Measurements from ENCODE around the gene GOLGA1. TPM values are rescaled to one million over a fixed set of nuclear protein-coding genes. Genes with fewer than 3 reads are reported as not detected.

The GOLGA1 gene
- total RNA-seq, 1 donor from 2014 or later: 36.8 TPM

DNA sequence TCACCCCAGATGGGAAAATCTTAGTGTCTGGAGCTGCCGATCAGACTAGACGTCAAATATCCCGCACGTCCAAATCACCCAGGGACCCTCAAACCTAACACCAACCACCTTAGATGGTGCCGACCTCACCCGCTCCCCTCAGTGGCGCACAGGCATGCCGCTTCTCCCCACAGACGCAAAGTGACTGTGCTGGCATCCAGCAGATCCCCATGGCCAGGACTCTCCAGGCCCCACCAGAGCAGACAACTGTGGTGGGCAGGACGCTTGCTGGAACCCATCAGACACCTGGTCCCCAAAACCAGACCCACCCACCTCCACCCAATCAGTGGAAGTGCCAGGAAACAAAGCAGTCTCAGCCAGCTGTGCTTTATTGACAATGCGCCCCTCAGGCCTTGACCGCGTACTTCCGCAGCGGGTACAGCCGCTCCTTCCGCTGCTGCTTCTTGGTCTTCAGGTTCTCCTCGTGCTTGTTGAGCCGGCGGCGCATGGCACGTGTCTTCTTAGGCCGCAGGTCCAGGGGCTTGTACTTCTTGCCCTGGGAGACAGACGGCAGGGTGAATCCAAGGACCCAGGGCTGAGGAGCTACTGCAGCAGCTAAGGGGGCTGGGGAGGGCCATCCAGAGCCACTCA, 83.2 kb downstream of the GOLGA1 start:
- H3K9me3 ChIP-seq: no peaks in the 10 kb centered on the region
- no peaks in the 10 kb centered on the region for H3K27me3 ChIP-seq
- TF ChIP-seq, protein P1, sequence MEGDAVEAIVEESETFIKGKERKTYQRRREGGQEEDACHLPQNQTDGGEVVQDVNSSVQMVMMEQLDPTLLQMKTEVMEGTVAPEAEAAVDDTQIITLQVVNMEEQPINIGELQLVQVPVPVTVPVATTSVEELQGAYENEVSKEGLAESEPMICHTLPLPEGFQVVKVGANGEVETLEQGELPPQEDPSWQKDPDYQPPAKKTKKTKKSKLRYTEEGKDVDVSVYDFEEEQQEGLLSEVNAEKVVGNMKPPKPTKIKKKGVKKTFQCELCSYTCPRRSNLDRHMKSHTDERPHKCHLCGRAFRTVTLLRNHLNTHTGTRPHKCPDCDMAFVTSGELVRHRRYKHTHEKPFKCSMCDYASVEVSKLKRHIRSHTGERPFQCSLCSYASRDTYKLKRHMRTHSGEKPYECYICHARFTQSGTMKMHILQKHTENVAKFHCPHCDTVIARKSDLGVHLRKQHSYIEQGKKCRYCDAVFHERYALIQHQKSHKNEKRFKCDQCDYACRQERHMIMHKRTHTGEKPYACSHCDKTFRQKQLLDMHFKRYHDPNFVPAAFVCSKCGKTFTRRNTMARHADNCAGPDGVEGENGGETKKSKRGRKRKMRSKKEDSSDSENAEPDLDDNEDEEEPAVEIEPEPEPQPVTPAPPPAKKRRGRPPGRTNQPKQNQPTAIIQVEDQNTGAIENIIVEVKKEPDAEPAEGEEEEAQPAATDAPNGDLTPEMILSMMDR (IDR thresholded peaks at IDR 0.05): no peak
- H3K27ac ChIP-seq: no peak overlapping the region
- H3K4me3 ChIP-seq: no peak overlapping the region
- no peak for DNase-seq (ENCODE audit: low spot score in 2 of 2)
- H3K36me3 ChIP-seq: peaks cover 32 to 41% of the 10 kb centered on the region in 2 donors
- intact Hi-C loops (cut with DNase I): loop anchor here (10.0 kb wide), 1 partner anchor 203 kb away; no protein-coding TSS in a partner anchor
- peaks cover 9 to 14% of the 10 kb centered on the region in 2 donors for H3K4me1 ChIP-seq

- no peaks in the 10 kb centered on the region for H3K9me3 ChIP-seq
- H3K27ac ChIP-seq: no peak overlapping the region
- peaks cover 32 to 41% of the 10 kb centered on the region in 2 donors for H3K36me3 ChIP-seq
- TF ChIP-seq, protein P1 (IDR thresholded peaks at IDR 0.05): no peak
- peaks cover 15 to 20% of the 10 kb centered on the region in 2 donors for H3K4me1 ChIP-seq
- no peak for DNase-seq (ENCODE audit: low spot score in 2 of 2)
- H3K27me3 ChIP-seq: no peaks in the 10 kb centered on the region
- intact Hi-C loops (cut with DNase I): loop anchor here (10.0 kb wide), 1 partner anchor 201 kb away; no protein-coding TSS in a partner anchor
- no peak overlapping the region for H3K4me3 ChIP-seq
Observed at GRCh38 chr9:124855944-124856765, 84.7 kb downstream of the GOLGA1 start.

GRCh38 chr9:124855566-124855943, 85.3 kb downstream of the GOLGA1 start:
- no peak for DNase-seq (ENCODE audit: low spot score in 2 of 2)
- H3K4me1 ChIP-seq: peaks cover 10 to 14% of the 10 kb centered on the region in 2 donors
- H3K27ac ChIP-seq: no peak overlapping the region
- no peaks in the 10 kb centered on the region for H3K9me3 ChIP-seq
- H3K36me3 ChIP-seq: peaks cover 32 to 40% of the 10 kb centered on the region in 2 donors
- intact Hi-C loops (cut with DNase I): loop anchor here (10.0 kb wide), 1 partner anchor 201 kb away; no protein-coding TSS in a partner anchor
- H3K4me3 ChIP-seq: no peak overlapping the region
- TF ChIP-seq, protein P1 (IDR thresholded peaks at IDR 0.05): no peak
- no peaks in the 10 kb centered on the region for H3K27me3 ChIP-seq

- DNase-seq (ENCODE audit: low spot score in 2 of 2): no peak
- H3K36me3 ChIP-seq: peaks cover 26 to 32% of the 10 kb centered on the region in 2 donors
- no peak overlapping the region for H3K4me3 ChIP-seq
- H3K27ac ChIP-seq: no peak overlapping the region
- intact Hi-C loops (cut with DNase I): loop anchor here (10.0 kb wide), 1 partner anchor 200 kb away; no protein-coding TSS in a partner anchor
- no peaks in the 10 kb centered on the region for H3K27me3 ChIP-seq
- TF ChIP-seq, protein P1 (IDR thresholded peaks at IDR 0.05): no peak
- no peaks in the 10 kb centered on the region for H3K9me3 ChIP-seq
- H3K4me1 ChIP-seq: peaks cover 7 to 11% of the 10 kb centered on the region in 2 donors
Observed at GRCh38 chr9:124854822-124855221, 86.1 kb downstream of the GOLGA1 start.

GRCh38 chr9:124854161-124854560, 86.7 kb downstream of the GOLGA1 start:
- H3K4me1 ChIP-seq: peaks cover 7 to 11% of the 10 kb centered on the region in 2 donors
- peak overlapping the region in 1 of 2 donors; percentile 28 for H3K27ac ChIP-seq
- H3K4me3 ChIP-seq: no peak overlapping the region
- no peak for DNase-seq (ENCODE audit: low spot score in 2 of 2)
- intact Hi-C loops (cut with DNase I): loop anchor here (10.0 kb wide), 1 partner anchor 199 kb away; no protein-coding TSS in a partner anchor
- no peaks in the 10 kb centered on the region for H3K27me3 ChIP-seq
- TF ChIP-seq, protein P1 (IDR thresholded peaks at IDR 0.05): no peak
- H3K9me3 ChIP-seq: no peaks in the 10 kb centered on the region
- H3K36me3 ChIP-seq: peaks cover 20 to 26% of the 10 kb centered on the region in 2 donors
